ENCODE results near the gene TENM4.

The TENM4 gene

DNA sequence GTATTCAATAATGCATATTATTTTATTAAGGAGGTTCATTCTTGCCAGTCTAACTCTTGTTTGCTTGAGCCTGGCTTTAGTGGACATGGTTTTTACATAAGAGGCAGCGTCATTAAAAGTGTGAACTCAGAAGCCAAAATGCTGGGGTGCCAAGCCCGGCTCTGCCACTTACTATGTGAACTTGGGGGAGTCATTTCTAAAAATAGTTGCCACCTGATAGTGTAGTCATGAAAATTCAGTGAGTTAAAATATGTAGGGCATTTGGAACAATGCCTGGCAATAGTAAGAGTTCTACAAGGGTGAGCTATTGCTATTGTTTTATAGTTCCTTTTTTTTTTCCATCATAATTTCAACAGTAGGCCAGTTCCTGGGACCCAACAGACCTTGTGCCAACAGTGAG, 49.9 kb downstream of the TENM4 start:
- DNase-seq (ENCODE audit: low spot score) = no peak

- no peak for DNase-seq (ENCODE audit: low spot score)
Observed at GRCh38 chr11:79390477-79390876, 50.4 kb downstream of the TENM4 start.

DNA sequence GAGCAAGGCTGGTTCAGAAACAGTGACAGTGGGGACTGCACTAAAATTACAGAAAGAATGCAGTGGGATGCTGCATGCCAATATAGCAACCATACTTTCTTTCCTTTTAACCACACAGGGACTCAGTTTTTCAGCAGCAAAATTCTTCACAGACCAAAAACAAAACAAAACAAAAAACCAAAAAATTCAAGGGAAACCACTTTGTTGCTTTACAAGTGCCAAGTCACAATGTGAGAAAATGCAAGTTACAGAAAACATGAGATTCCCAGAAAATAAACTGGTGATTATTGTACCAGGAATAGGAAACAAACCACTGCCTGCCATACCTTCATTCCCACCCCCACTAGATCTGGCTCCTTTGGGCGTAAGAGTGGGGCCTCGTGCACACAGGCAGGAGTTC, 52.6 kb downstream of the TENM4 start:
- DNase-seq (ENCODE audit: low spot score) = no peak

GRCh38 chr11:79383874-79384273, 57.0 kb downstream of the TENM4 start:
- no peak for DNase-seq (ENCODE audit: low spot score)

DNA sequence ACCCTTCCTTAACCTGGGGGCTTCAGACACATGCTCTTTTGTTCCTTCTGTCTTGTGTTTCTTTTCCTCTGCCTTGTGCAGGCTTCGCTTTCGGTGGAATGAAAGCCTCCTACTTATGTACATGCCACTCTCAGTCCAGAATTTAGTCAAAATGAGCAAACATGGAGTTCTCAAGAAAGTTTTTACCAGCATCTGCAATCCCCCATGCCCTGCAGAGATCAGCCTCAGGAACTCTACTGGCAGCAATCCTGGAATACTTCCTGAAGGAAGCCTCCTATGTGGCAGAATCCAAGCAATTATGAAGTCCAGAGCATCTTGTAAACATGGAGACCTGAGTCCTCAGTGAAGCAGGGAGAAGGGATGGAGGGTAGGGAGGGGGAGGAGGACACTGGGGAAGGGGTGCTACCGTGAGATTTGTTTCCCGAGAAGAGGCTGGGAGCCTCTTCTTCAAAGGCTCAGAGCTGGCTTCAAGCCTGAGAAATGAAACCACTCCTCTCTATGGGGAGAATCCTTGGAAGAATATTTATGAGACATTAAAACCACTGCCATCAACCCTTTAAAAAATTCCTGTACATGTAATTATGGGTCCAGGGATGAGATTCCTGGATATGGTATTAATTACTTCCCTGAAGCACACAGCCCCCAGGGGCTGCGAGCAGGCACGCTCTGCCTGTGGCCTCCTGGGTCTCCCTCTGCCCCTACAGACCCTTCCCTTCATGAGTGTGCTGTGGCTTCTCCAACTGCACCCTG, 58.4 kb downstream of the TENM4 start:
- DNase-seq (ENCODE audit: low spot score) = no peak

DNA sequence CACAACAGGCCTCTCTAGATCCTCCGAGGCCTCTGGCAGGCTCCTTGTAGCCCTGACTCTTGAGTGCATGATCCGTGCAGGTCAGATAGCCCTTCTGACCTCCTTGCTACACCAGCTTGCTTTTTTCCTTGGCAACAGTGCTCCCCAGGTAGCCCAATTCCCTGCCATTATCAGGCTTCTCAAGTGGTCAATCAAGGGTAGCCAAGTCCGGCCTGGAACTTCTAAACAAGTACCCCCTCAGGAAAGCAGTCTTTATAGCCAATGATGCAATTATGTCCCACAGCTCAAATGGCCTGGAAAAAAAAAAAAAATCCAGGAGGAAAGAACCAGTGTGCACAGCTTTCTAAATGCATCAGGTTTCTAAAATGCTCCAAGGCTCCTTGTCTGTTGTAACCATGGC, 59.8 kb downstream of the TENM4 start:
- DNase-seq (ENCODE audit: low spot score) = no peak

DNA sequence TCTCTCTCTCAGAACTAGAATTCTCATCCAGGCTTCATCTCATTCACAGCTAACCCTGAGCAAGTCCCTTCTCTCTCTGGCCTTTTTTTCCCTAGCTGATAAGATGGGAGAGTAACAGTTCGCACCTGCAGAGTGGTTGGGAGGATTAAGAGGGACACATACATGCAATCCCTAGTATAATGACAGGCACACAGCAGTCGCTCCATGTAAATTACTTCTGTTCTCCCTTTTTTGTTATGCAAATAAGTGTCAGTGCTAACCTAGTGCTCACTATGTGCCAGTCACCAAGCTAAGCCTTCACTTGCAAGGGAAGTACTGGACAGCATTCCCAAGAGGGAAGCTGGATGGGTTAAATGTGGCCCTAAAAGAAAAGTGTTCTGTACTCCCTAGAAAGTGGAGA, 63.4 kb downstream of the TENM4 start:
- no peak for DNase-seq (ENCODE audit: low spot score)

- DNase-seq (ENCODE audit: low spot score) = no peak
Observed at GRCh38 chr11:79375818-79376550, 64.8 kb downstream of the TENM4 start.

DNA sequence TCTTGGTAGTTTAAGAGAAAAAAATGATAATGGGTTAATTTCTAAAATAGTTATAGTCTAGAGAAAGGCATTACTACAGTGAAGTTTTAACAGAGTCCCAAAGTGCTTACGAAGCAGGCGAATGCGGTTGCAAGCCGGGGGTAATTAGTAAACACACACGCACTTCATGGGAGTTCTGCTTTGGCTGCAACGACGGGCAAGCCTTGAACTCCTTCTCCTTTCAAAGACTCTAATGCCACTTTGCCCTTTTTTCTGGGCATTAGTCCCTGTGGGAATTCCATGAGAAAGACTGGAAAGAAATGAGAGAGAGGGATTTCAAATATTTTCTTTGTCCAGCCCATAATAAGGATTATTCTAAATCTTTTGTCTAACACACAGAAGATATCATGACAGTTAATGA, 66.1 kb downstream of the TENM4 start:
- DNase-seq (ENCODE audit: low spot score) = no peak

DNA sequence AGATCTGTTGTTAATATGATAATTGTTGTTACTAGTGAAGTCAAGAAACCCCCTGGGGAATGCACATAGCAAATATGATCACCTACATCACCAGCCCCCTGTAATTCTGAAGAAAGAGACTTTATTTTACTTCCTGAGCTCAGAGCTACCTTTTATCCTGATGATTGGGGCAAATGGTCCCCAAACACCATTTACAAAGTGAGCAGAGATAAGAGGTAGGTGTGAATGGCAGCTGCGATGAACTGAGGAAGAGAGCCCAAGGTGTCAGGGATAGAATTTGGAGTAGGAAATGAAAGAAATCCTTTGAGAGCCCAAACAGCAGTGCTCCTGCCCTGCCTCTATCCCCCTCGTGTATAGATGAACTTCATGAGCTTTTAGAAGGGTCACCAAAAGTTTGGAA, 69.1 kb downstream of the TENM4 start:
- DNase-seq (ENCODE audit: low spot score) = no peak

DNA sequence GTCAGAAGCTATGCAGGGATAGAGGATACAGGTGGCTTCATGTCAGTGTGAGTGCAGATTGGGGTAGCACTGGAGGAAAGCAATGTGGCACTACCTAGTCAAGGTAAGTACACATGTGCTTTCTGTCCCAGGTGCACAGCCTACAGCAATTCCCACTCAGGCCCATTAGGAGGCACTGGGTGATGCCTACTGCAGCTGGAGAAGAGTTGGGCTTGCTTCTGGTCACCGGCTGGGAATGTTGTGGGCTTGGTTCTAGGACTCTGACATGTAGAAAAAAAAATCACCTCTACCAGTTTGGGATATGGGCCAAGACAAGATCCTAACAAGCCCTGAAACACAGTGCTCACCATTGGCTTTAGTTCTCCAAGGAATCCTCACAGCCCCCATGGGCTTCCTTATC, 69.7 kb downstream of the TENM4 start:
- DNase-seq (ENCODE audit: low spot score) = no peak

DNA sequence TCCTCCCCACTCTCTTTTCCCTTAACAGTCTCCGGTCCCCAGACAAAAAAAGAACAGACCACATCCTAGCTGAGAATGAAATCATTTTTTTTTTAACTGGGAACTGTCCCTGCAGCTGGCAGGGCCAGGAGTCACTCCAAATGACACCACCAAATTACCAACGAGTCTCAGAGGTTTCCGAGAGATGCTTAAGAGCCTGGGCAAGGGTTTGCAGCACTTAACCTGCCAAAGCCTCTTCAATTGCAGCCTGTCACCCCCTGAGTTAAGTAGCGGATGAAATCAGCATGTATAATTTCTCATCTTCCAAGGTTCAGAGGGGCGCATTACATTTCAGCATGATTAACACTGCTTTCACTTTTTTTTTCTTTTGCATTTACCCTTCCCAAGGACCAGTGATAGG, 71.8 kb downstream of the TENM4 start:
- no peak for DNase-seq (ENCODE audit: low spot score)

DNA sequence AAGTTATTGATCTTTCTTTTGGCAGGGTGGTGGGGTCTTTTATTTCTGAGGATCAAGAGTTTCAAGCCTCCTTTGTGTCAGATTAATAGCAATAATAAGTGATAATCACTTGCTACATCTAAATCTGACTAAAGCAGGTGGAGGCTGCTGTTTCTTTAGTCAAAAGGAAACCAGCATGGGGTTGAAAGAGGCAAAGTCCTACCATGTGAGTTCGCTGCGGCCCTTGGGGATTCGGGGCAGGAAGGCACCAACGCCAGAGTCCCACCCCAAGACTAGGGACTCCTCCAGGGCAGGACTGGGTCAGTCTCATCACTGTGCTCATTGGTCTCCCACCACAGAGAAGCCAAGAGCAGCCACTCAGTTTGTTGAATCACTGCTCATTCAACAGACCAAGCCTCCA, 73.0 kb downstream of the TENM4 start:
- DNase-seq (ENCODE audit: low spot score) = no peak

- no peak for DNase-seq (ENCODE audit: low spot score)
Observed at GRCh38 chr11:79366218-79366617, 74.6 kb downstream of the TENM4 start.

DNA sequence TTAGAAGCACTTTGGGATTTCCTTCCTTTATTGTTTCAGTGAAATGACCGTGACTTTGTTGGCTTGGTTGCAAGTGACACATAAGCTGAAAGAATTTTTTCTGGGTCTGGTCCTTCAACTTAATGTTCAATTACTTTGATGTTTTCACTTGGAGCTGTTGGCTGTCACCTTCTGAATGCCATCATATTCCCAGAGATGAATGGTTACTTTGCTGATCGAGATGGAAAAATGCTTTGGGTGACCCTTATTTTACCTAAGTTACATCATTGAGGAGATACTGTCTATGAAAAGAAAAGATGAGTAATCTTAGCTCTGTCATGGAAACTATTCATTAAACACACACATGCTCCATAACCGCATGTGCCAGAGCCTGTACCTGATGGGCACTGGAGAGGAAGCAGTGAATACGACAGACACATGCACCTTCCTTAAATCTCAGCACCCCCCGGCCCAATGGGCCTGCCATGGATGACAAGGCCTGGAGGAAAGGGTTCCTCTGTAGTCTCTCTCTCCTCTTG, 76.9 kb downstream of the TENM4 start:
- no peak for DNase-seq (ENCODE audit: low spot score)

DNA sequence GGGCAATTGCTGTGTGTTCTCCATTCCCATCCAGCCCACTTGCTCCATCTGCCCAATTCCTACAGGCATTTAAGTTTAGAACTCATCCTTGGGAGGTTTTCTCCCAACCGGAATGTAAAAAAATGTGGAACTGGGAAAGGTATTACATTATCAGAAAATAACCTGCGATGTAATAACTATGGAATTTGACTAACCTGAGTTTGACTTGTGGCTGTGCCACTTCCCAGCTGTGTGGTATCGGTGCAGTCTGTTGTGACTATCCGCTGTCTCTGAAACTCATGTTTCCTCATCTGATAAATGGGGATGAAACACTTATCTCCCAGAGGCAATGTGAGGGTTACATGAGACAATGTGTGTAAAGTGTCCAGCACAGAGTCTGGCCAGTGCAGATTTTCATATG, 77.6 kb downstream of the TENM4 start:
- no peak for DNase-seq (ENCODE audit: low spot score)

DNA sequence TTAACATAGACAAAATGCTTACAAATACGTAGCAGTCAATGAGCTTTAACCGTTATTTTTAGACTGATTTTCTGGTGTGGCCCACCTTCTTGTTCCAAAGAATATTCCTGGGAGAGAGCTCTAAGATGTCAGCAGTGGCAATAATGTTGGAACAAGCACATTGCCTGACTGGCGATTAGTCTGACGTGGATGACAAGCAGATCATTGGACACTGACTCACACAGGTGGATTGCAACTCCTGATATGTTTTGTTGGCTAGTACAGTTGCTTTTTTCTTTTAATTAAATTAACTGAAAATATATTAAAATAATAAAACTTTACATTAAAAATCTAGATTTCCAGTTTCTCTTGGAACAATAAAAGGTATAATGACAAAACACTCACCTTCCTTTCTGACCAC, 78.0 kb downstream of the TENM4 start:
- DNase-seq (ENCODE audit: low spot score) = no peak

DNA sequence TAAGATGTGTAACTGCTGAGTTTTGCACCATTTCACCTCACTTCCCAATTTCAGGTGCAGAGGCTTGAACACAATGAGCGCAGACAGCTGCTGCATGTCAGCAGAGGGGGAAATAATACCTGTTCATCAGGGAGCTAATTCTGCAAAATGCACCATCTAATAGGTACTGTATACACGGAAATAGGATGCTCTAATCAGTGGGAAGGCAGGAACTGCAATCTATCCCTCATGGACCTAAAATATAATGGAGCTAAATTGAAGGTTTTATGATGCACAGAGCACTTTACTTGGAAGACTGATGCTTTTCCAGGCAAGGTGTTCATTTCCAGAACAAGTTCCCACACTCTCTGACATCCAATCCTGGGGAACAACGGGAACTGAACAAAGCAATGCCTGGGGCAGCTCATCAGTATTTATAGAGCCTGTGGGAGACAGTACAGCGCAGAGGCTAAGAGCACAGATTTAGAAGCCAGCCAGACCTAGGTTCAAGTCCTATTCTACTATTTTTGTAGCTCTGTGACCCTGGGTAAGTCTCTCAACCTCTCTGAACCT, 78.5 kb downstream of the TENM4 start:
- no peak for DNase-seq (ENCODE audit: low spot score)

DNA sequence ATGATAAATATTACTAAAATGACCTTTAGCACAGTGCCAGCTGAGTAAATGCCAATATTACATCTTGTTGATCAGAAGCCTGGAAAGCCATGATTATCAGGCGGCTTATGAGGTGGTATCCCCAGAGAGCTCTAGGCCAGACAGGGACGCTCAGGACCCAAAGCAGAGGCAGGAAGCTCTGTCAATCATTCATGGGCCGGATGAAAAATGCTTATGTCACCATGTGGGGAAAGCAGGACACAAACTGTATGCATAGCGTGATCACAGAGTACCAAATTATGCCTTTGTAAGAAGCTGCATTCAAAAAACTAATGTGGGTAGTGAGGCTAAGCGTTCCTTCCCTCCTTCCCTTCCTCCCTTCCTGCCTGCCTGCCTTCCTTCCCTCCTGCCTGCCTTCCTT, 82.6 kb downstream of the TENM4 start:
- no peak for DNase-seq (ENCODE audit: low spot score)

GRCh38 chr11:79353706-79354105, 87.1 kb downstream of the TENM4 start:
- DNase-seq (ENCODE audit: low spot score) = no peak

- DNase-seq (ENCODE audit: low spot score) = no peak
Observed at GRCh38 chr11:79352349-79352703, 88.5 kb downstream of the TENM4 start.

GRCh38 chr11:79348976-79349682, 91.7 kb downstream of the TENM4 start:
- DNase-seq (ENCODE audit: low spot score) = no peak

Measured in SK-N-DZ (cell line).